ENCODE data around the gene MRPL42.
A peak's percentile ranks its signal among the peaks of the same experiment; 100 is the strongest.

MRPL42 gene

DNA sequence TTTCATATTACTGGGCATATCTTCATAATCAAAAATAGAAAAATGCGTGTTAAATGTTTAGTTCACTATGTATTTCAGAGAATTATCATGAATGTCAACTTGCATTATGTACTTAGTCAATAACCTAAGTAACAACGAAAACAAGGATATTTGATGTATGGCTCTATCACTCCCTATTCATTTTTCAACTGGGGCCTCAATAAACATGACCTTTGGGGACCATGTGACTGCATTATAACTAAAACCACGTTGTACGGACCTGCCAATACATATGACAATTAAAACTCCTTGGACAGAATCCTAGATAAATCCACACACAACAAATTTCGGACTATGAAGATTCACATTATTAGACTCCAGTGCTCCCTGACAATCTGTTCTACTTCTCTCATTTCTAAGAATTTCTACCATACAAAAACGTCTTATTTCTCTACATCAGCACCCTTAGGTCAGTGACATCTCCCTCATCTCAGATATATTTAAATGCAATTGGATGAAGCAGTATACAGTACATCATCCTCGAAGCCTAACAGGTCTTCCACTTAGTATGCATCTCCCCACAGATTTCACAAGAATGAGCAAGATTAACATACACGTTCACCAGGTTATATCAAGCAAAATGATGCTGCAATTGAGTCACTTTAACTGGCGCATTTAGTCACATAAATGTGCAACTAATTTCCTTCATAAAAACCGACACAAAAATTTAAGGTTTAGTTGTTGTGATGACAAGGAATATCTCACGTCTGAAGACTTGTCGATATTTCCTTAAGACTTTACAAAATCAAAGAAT is 27.1 kb upstream of the MRPL42 start:
- TF ChIP-seq, protein P1, sequence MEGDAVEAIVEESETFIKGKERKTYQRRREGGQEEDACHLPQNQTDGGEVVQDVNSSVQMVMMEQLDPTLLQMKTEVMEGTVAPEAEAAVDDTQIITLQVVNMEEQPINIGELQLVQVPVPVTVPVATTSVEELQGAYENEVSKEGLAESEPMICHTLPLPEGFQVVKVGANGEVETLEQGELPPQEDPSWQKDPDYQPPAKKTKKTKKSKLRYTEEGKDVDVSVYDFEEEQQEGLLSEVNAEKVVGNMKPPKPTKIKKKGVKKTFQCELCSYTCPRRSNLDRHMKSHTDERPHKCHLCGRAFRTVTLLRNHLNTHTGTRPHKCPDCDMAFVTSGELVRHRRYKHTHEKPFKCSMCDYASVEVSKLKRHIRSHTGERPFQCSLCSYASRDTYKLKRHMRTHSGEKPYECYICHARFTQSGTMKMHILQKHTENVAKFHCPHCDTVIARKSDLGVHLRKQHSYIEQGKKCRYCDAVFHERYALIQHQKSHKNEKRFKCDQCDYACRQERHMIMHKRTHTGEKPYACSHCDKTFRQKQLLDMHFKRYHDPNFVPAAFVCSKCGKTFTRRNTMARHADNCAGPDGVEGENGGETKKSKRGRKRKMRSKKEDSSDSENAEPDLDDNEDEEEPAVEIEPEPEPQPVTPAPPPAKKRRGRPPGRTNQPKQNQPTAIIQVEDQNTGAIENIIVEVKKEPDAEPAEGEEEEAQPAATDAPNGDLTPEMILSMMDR (IDR thresholded peaks at IDR 0.05; ENCODE audit: control insufficient read depth, insufficient read depth, low read depth, low read length, missing control alignments) = no peak
- DNase-seq (ENCODE audit: low read depth) = no peak
- H3K4me3 ChIP-seq (ENCODE audit: control insufficient read depth, low read depth, low read length) = peak overlapping the region; percentile 69

DNA sequence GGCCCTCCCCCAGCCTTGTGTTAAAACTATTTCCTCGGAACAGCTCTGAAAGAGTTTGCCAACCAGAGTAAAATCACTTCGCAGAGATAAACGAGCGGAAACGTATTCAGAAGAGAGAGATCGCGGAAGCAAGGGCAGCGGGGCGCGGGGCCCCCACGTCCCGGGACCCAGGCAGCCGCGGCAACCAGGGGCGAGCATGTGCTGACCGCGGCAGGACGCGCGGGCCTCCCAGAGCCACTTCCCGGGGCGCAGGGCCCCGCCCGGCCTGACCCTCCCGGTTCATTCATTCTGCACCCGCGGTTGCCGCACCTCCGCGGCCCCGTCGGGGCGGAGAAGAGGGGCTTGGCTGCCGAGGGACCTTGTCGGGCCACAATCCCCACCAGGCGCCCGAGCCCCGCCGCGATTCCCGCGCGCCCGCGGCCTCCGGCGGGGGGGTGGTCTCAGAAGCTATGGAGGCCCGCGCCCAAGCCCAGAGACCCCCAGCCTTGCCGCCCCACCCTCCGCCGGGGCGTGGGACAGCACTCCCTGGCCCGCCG is 26.2 kb upstream of the MRPL42 start:
- TF ChIP-seq, protein P1 (IDR thresholded peaks at IDR 0.05; ENCODE audit: control insufficient read depth, insufficient read depth, low read depth, low read length, missing control alignments) = no peak
- DNase-seq (ENCODE audit: low read depth) = no peak
- peak overlapping the region; percentile 69 for H3K4me3 ChIP-seq (ENCODE audit: control insufficient read depth, low read depth, low read length)

DNA sequence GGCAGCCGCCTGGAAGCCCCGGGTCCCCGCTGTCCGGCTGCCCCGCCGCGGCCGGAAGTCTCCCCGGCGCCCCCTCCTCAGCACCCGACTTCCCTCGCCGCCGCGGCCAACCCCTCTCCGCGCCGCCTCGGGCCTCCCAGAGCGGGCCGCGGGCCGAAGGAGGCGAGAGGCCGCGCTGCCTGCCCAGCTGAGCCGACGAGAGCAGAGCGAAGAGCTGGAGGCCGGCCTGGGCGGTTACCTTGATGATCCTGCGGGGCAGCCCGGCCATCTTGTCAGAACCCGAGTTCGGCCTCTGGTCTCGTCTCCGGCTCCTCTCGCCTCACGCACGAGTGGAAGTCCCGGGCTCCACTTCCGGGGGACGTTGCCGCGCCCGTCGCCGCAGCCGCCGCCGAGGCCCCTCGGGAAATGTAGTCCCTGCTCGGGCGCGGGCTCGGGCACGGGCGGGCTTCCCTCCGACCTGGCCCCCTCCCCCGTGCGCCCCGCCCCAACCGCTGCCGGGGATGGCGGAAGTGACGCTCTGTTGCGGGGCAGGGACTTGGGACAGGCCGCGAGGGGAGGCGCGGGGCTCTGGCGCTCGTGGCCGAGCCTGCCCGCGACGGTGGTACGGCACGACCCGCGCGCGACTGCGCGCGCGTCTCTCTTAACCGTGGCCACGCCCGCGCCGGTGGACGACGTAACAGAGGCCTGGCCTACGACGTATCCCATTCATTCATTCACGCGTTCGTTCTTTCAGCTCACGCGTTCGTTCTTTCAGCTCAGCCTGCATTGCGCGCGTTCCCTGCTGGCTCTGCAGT is 25.5 kb upstream of the MRPL42 start, which contains the start of gene UBE2N:
Gene UBE2N, minus strand, starts transcription at position 331 of the 794 bp plus-strand sequence. Its CDS starts 63 bp downstream, at position 268.
- peak; percentile 59 for DNase-seq (ENCODE audit: low read depth)
- H3K4me3 ChIP-seq (ENCODE audit: control insufficient read depth, low read depth, low read length) = peak within 1 kb of the TSS; percentile 69
- TF ChIP-seq, protein P1 (IDR thresholded peaks at IDR 0.05; ENCODE audit: control insufficient read depth, insufficient read depth, low read depth, low read length, missing control alignments) = no peak

DNA sequence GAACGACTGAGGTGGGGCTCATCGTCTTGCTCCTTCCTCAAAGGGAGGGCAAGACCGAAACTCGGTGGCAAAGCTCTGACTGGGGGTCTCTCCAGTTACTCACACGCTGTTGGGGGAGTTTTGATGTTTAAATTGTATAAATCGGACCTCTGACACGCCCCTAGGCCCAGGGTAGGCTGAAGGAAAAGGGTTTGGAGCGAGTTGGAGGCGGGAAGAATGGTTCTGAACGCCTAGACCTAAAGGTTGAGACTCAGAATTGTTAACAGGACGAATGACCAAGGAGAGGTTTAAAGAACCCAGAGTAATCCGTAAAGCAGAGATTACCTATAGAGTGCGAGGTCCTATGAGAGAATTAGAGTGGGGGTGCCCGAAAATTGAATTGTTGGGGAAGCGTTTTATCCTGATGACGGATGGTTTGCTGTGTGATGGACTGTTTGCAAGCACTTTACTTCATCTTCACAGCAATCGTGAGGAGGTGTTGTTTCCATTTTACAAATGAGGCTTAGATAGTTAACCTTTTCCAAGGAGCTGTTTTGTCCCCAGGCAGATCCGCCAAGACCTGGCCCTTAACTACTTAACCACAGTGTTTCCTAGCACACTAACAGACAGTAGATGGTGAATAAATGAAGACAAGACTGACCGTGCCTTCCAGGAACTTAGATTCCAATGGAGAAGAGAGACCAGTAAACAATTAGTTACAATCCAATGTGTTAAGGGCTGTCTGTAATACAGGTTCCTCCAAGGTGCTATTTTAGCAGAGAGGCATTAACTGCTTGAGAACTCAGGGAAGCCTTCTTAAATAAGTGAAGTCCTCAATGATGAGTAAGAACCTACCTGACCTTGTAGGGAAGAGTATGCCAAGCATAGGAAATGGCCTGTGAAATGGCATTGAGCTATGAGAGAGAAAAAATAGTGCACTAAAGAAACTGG is 24.6 kb upstream of the MRPL42 start:
- H3K4me3 ChIP-seq (ENCODE audit: control insufficient read depth, low read depth, low read length) = peak overlapping the region; percentile 69
- no peak for DNase-seq (ENCODE audit: low read depth)
- TF ChIP-seq, protein P1 (IDR thresholded peaks at IDR 0.05; ENCODE audit: control insufficient read depth, insufficient read depth, low read depth, low read length, missing control alignments) = no peak

DNA sequence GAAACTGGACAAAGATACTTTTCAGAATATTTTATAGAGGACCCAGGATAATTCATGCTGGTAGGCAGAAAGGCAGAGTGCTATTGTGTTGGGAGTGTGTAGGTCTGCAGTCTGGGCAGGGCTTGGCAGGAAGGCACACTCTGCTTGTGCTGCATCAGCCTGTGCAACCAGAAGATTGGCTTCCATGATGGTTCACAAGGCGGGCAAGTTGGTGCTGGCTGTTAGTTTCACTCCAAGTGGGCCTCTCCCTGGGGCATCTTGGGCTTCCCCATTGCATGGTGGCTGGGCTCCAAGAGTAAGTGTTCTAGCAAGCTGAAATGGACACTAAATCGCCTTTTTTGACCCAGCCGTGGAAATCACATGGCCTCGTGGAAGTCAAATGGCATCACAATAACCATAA is 23.7 kb upstream of the MRPL42 start:
- DNase-seq (ENCODE audit: low read depth) = no peak
- no peak overlapping the region for H3K4me3 ChIP-seq (ENCODE audit: control insufficient read depth, low read depth, low read length)
- TF ChIP-seq, protein P1 (IDR thresholded peaks at IDR 0.05; ENCODE audit: control insufficient read depth, insufficient read depth, low read depth, low read length, missing control alignments) = no peak
